ENCODE data around the gene PDCD11. TPM values are rescaled to one million over a fixed set of nuclear protein-coding genes. Genes with fewer than 3 reads are reported as not detected.
A peak's percentile ranks its signal among the peaks of the same experiment; 100 is the strongest.

PDCD11 gene
- total and polyA plus RNA-seq, 5 donors from 2014 or later, result 7.1 to 26.9 (median 9.5) TPM

- no peak within 1 kb of the TSS for H3K27ac ChIP-seq (ENCODE audit: insufficient read depth, low read length, poor library complexity, severe bottlenecking)
- Mint-ChIP-seq H3K9me3 (no peaks in the 10 kb centered on the region), H3K36me3 (no peaks in the 10 kb centered on the region), H3K4me3 (peak within 1 kb of the TSS in 1 of 4 donors; percentile 58), H3K27ac (peak within 1 kb of the TSS in 1 of 3 donors; percentile 38), H3K27me3 (peaks cover 3% of the 10 kb centered on the region), H3K4me1 (peaks cover 0 to 10% (median 4%) of the 10 kb centered on the region in 4 donors)
- DNase-seq (peak in 1 of 3 donors; percentile 42), ATAC-seq (ENCODE audit: low read depth in 2 of 2) (no peak)
- H3K4me1 ChIP-seq (ENCODE audit: control insufficient read depth, insufficient read depth, low read length, poor library complexity, severe bottlenecking), result peaks cover 11% of the 10 kb centered on the region
- H3K36me3 ChIP-seq (ENCODE audit: control insufficient read depth, insufficient read depth, low read length), result no peaks in the 10 kb centered on the region
- no peaks in the 10 kb centered on the region for H3K27me3 ChIP-seq (ENCODE audit: control insufficient read depth, insufficient read depth, low read length)
- H3K9me3 ChIP-seq (ENCODE audit: control insufficient read depth in 2 of 2, low read length in 2 of 2), result no peaks in the 10 kb centered on the region
- no peak within 1 kb of the TSS for H3K4me3 ChIP-seq (ENCODE audit: low read depth, low read length)
Observed at GRCh38 chr10:103458720-103459119, 62.3 kb downstream of the PDCD11 start, which contains the start of gene CALHM1. Gene CALHM1 (minus strand): TSS chr10:103458900. CDS start chr10:103458751, 149 bp downstream.

- Histone ChIP-seq H3K4me3 (ENCODE audit: low read depth, low read length) (no peak overlapping the region), H3K9me3 (ENCODE audit: control insufficient read depth in 2 of 2, low read length in 2 of 2) (no peaks in the 10 kb centered on the region), H3K27ac (ENCODE audit: insufficient read depth, low read length, poor library complexity, severe bottlenecking) (no peak overlapping the region), H3K27me3 (ENCODE audit: control insufficient read depth, insufficient read depth, low read length) (no peaks in the 10 kb centered on the region), H3K4me1 (ENCODE audit: control insufficient read depth, insufficient read depth, low read length, poor library complexity, severe bottlenecking) (peaks cover 7% of the 10 kb centered on the region), H3K36me3 (ENCODE audit: control insufficient read depth, insufficient read depth, low read length) (no peaks in the 10 kb centered on the region)
- H3K36me3 Mint-ChIP-seq, result no peaks in the 10 kb centered on the region
- H3K27me3 Mint-ChIP-seq, result peaks cover 4% of the 10 kb centered on the region
- peaks cover 0 to 7% (median under 1%) of the 10 kb centered on the region in 4 donors for H3K4me1 Mint-ChIP-seq
- H3K27ac Mint-ChIP-seq, result peak overlapping the region in 1 of 3 donors; percentile 38
- no peaks in the 10 kb centered on the region for H3K9me3 Mint-ChIP-seq
- DNase-seq (no peak), ATAC-seq (ENCODE audit: low read depth in 2 of 2) (no peak)
- peak overlapping the region in 1 of 4 donors; percentile 58 for H3K4me3 Mint-ChIP-seq
Observed at GRCh38 chr10:103459615-103460014, 63.2 kb downstream of the PDCD11 start.

- H3K4me1 Mint-ChIP-seq, result peaks cover 0 to 22% (median 8%) of the 10 kb centered on the region in 4 donors
- no peaks in the 10 kb centered on the region for H3K9me3 ChIP-seq (ENCODE audit: control insufficient read depth in 2 of 2, low read length in 2 of 2)
- H3K36me3 Mint-ChIP-seq, result no peaks in the 10 kb centered on the region
- no peak overlapping the region for H3K4me3 ChIP-seq (ENCODE audit: low read depth, low read length)
- H3K36me3 ChIP-seq (ENCODE audit: control insufficient read depth, insufficient read depth, low read length), result no peaks in the 10 kb centered on the region
- DNase-seq (no peak), ATAC-seq (ENCODE audit: low read depth in 2 of 2) (no peak)
- H3K27ac Mint-ChIP-seq, result no peak overlapping the region
- no peaks in the 10 kb centered on the region for H3K27me3 ChIP-seq (ENCODE audit: control insufficient read depth, insufficient read depth, low read length)
- H3K4me1 ChIP-seq (ENCODE audit: control insufficient read depth, insufficient read depth, low read length, poor library complexity, severe bottlenecking), result peaks cover 7% of the 10 kb centered on the region
- no peak overlapping the region for H3K4me3 Mint-ChIP-seq
- H3K9me3 Mint-ChIP-seq, result no peaks in the 10 kb centered on the region
- H3K27ac ChIP-seq (ENCODE audit: insufficient read depth, low read length, poor library complexity, severe bottlenecking), result no peak overlapping the region
- H3K27me3 Mint-ChIP-seq, result peaks cover 4% of the 10 kb centered on the region
Observed at GRCh38 chr10:103463499-103463898, 67.1 kb downstream of the PDCD11 start.

- no peak for DNase-seq
- Histone ChIP-seq H3K27ac (ENCODE audit: insufficient read depth, low read length, poor library complexity, severe bottlenecking) (no peak overlapping the region), H3K4me1 (ENCODE audit: control insufficient read depth, insufficient read depth, low read length, poor library complexity, severe bottlenecking) (peaks cover 3% of the 10 kb centered on the region)
Observed at GRCh38 chr10:103465411-103466179, 69.2 kb downstream of the PDCD11 start.

GRCh38 chr10:103466734-103467133, 70.3 kb downstream of the PDCD11 start:
- ATAC-seq (ENCODE audit: low read depth in 2 of 2) (no peak), DNase-seq (no peak)
- H3K9me3 ChIP-seq (ENCODE audit: control insufficient read depth in 2 of 2, low read length in 2 of 2), result no peaks in the 10 kb centered on the region
- no peak overlapping the region for H3K4me3 ChIP-seq (ENCODE audit: low read depth, low read length)
- no peak overlapping the region for H3K4me3 Mint-ChIP-seq
- H3K27ac Mint-ChIP-seq, result peak overlapping the region in 2 of 3 donors; percentile 35 to 93
- peaks cover 14% of the 10 kb centered on the region for H3K4me1 ChIP-seq (ENCODE audit: control insufficient read depth, insufficient read depth, low read length, poor library complexity, severe bottlenecking)
- H3K27me3 Mint-ChIP-seq, result peaks cover 9% of the 10 kb centered on the region
- H3K36me3 Mint-ChIP-seq, result no peaks in the 10 kb centered on the region
- H3K27ac ChIP-seq (ENCODE audit: insufficient read depth, low read length, poor library complexity, severe bottlenecking), result no peak overlapping the region
- H3K27me3 ChIP-seq (ENCODE audit: control insufficient read depth, insufficient read depth, low read length), result no peaks in the 10 kb centered on the region
- no peaks in the 10 kb centered on the region for H3K9me3 Mint-ChIP-seq
- no peaks in the 10 kb centered on the region for H3K36me3 ChIP-seq (ENCODE audit: control insufficient read depth, insufficient read depth, low read length)
- peaks cover 0 to 45% (median 28%) of the 10 kb centered on the region in 4 donors for H3K4me1 Mint-ChIP-seq

More at GRCh38 chr10:103465411-103466179, 69.2 kb downstream of the PDCD11 start:
- no peak overlapping the region for H3K4me3 Mint-ChIP-seq
- no peak for ATAC-seq (ENCODE audit: low read depth in 2 of 2)
- H3K27ac Mint-ChIP-seq, result no peak overlapping the region
- H3K36me3 ChIP-seq (ENCODE audit: control insufficient read depth, insufficient read depth, low read length), result no peaks in the 10 kb centered on the region
- no peak overlapping the region for H3K4me3 ChIP-seq (ENCODE audit: low read depth, low read length)
- H3K27me3 Mint-ChIP-seq, result peaks cover 8% of the 10 kb centered on the region
- H3K27me3 ChIP-seq (ENCODE audit: control insufficient read depth, insufficient read depth, low read length), result no peaks in the 10 kb centered on the region
- no peaks in the 10 kb centered on the region for H3K9me3 ChIP-seq (ENCODE audit: control insufficient read depth in 2 of 2, low read length in 2 of 2)
- H3K36me3 Mint-ChIP-seq, result no peaks in the 10 kb centered on the region
- no peaks in the 10 kb centered on the region for H3K9me3 Mint-ChIP-seq
- peaks cover 0 to 33% (median 19%) of the 10 kb centered on the region in 4 donors for H3K4me1 Mint-ChIP-seq

GRCh38 chr10:103467406-103467805, 71.0 kb downstream of the PDCD11 start:
- peaks cover 0 to 52% (median 33%) of the 10 kb centered on the region in 4 donors for H3K4me1 Mint-ChIP-seq
- Histone ChIP-seq H3K27me3 (ENCODE audit: control insufficient read depth, insufficient read depth, low read length) (no peaks in the 10 kb centered on the region), H3K36me3 (ENCODE audit: control insufficient read depth, insufficient read depth, low read length) (no peaks in the 10 kb centered on the region), H3K4me1 (ENCODE audit: control insufficient read depth, insufficient read depth, low read length, poor library complexity, severe bottlenecking) (peaks cover 21% of the 10 kb centered on the region), H3K27ac (ENCODE audit: insufficient read depth, low read length, poor library complexity, severe bottlenecking) (no peak overlapping the region), H3K4me3 (ENCODE audit: low read depth, low read length) (no peak overlapping the region), H3K9me3 (ENCODE audit: control insufficient read depth in 2 of 2, low read length in 2 of 2) (no peaks in the 10 kb centered on the region)
- ATAC-seq (ENCODE audit: low read depth in 2 of 2) (no peak), DNase-seq (no peak)
- no peaks in the 10 kb centered on the region for H3K9me3 Mint-ChIP-seq
- H3K36me3 Mint-ChIP-seq, result no peaks in the 10 kb centered on the region
- peak overlapping the region; percentile 7 to 93 (median 78) for H3K27ac Mint-ChIP-seq
- H3K4me3 Mint-ChIP-seq, result peak overlapping the region in 2 of 4 donors; percentile 17 to 61
- H3K27me3 Mint-ChIP-seq, result peaks cover 9% of the 10 kb centered on the region

- Histone ChIP-seq H3K27ac (ENCODE audit: insufficient read depth, low read length, poor library complexity, severe bottlenecking) (no peak overlapping the region), H3K9me3 (ENCODE audit: control insufficient read depth in 2 of 2, low read length in 2 of 2) (no peaks in the 10 kb centered on the region), H3K4me1 (ENCODE audit: control insufficient read depth, insufficient read depth, low read length, poor library complexity, severe bottlenecking) (peaks cover 25% of the 10 kb centered on the region), H3K4me3 (ENCODE audit: low read depth, low read length) (no peak overlapping the region), H3K36me3 (ENCODE audit: control insufficient read depth, insufficient read depth, low read length) (no peaks in the 10 kb centered on the region), H3K27me3 (ENCODE audit: control insufficient read depth, insufficient read depth, low read length) (no peaks in the 10 kb centered on the region)
- Mint-ChIP-seq H3K27me3 (peaks cover 10% of the 10 kb centered on the region), H3K4me3 (no peak overlapping the region), H3K27ac (peak overlapping the region; percentile 78 to 90 (median 83)), H3K9me3 (no peaks in the 10 kb centered on the region), H3K36me3 (no peaks in the 10 kb centered on the region), H3K4me1 (peaks cover 0 to 60% (median 34%) of the 10 kb centered on the region in 4 donors)
- ATAC-seq (ENCODE audit: low read depth in 2 of 2), result no peak
- no peak for DNase-seq
Observed at GRCh38 chr10:103469201-103469600, 72.8 kb downstream of the PDCD11 start.

Data from CD4-positive, CD25-positive, alpha-beta regulatory T cell (primary cell).